Stimulated activated CD8-positive, alpha-beta memory T cell treated with anti-CD3 and anti-CD28 coated beads, Interleukin-7, amount 100 ng/mL, for 1 hour (primary cell): ENCODE results near the gene UGT1A5.

ENCODE experiments used
- DNase-seq, 2 donors: peaks; one replicate each; pipeline ENCODE4 v3.0.0-alpha.2; 2020; ENCODE audit warnings: low read depth in 2 of 2

The UGT1A5 gene

DNA sequence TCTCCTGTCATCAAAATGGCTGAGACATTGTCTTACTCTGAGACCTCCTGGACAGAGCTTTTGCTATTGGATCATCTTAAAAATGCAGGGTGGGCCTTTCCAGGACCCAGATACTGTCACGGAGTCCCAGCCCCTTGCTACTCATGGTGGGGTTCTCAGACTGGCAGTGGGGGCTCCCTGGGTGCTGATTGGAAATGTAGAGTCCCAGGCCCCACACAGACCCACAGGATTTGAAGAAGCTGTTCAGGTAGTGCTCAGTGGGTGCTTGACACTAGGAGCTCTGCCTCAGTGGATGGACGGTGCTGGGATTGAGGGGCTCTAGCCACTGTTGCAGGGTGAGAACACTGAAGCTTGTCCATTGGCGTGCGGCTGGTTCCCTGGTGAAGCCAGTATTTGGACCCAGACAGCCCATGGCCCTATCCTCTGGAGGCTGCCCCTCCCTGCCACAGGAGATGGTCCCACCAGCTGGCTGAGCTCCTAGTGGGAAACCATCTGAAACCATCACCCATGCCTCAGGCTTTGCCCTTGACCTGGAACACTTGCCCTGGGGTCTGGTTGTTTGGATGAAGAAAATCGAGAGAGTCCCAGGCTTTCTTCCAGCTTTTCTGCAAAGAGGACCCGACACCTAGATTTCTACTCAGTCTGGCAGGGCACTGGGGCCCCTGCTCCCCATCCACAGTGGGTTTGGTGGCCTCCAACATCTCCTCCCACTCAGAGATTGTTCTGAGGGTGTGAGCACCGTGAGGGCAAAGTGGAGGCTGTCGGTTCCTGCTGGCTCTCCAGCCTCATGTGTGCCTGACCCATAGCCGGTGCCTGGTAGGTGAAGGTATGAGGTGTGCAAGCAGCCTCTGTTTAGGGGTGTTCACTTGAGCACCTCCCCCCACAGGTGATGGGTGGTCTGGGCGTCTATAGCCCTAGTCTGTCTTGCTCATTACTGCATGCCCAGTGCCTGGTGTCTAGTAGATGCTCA lies 95.5 kb downstream of the UGT1A5 start:
- DNase-seq: no peak

DNA sequence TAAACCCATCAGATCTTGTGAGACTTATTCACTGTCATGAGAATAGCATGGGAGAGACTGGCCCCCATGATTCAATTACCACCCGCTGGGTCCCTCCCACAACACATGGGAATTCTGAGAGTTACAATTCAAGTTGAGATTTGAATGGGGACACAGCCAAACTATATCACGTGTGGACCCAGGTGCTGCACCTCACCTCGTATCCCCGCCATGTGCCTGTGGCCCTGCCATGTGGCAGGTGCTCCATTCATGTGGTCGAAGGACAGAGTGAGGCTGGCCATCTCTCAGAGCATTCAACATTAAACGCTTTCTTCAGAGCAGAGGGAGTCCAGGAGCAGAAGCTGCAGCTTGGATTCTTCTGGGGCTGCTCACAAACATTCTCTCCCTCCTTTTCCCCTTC lies 97.7 kb downstream of the UGT1A5 start:
- DNase-seq: no peak

- DNase-seq: no peak
Measured at GRCh38 chr2:233811087-233811486, 98.4 kb downstream of the UGT1A5 start.

DNA sequence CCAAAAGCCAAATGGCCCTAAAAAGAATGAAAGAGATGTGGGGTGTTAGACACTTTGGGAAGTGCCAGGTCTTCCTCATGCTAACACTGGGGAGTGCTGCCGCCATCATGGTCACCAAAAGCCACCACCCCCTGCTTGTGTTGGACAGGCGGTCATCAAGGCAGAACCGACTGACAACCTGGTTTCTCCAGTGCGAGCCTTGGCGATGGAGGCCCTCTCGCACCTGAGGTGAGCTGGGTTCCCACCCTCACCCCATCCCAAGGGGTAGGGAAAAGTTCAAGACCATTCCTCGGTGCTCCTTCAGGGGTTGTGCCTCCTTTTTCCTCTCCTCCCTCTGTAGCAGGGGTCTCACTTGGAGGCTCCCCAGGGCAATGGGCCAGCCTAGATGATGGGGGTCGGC lies 99.0 kb downstream of the UGT1A5 start:
- DNase-seq: no peak

DNA sequence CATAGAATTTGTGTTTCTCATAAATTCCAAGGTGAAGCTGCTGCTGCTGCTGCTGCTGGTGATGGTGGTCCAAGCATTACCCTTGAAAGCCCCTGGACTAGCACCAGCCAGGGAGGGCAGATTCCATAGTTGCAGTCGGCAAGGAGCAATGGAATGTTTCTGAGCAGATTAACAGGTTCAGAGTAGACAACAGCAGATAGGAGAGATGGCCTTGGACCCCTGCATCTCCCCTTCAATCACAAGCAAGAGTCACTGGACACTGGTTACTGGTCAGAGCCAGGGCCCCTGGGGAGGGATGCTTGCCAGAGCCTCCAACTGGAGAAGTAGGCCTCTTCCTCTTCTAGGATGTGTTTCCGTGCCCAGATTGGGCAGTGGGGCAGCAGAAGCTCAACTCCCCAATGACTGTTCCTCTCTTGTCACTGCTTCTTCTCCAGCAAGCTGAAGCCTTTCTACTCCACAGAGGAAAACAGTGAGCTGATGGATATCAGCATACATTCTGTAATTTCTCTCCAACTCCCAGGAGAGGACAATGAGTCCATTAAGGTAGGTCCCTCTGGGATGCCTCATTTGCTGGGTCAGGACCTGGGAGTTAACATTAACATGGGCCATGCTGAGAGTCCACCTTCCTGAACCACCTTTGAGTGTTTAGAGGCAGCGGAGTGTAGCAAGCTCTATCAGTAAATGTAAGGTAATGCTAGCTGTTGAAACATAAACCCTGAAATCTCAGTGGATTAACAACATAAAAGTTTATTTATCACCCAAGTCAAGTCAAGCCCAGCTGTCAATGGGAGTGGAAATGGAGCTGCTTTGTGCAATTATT lies 100.7 kb downstream of the UGT1A5 start:
- DNase-seq: no peak

- no peak for DNase-seq
Measured at GRCh38 chr2:233814056-233814835, 101.5 kb downstream of the UGT1A5 start.

DNA sequence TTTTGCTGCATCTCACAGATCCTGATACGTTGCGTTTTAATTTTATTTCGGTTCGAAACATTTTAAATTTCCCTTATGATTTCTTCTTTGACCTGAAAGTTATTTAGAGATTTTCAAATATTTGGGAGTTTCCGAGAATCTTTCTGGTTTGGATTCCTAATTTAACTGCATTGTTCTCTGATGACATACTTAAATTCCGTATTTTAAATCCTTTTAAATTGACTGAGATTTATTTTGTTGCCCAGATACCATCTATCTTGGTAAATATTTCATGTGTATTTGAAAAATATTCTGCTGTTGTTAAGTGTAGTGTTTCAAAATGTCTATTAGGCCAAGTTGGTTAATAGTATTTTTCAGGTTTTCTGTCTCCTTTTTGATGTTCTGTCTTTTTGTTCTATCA lies 103.2 kb downstream of the UGT1A5 start:
- no peak for DNase-seq

DNA sequence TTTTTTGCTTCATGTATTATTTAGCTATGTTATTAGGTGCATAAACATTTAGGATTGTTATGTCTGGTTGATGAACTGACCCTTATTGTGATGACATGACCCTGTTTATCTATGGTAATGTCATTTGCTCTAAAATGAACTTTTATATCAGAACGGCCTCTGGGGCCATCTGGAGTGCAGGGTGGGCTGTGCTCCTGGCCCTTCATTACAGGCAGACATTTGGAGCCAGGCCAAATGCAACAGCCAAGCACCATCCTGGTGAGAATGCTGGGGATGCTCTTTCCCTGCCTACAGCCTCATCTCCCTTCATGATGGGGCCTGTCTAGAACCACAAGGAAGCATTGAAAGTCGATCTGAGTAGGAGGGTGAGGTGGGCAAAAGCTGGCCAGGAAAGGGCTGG lies 103.6 kb downstream of the UGT1A5 start:
- no peak for DNase-seq

- DNase-seq: no peak
Measured at GRCh38 chr2:233816771-233817170, 104.1 kb downstream of the UGT1A5 start.

- no peak for DNase-seq
Measured at GRCh38 chr2:233817361-233817911, 104.7 kb downstream of the UGT1A5 start.

DNA sequence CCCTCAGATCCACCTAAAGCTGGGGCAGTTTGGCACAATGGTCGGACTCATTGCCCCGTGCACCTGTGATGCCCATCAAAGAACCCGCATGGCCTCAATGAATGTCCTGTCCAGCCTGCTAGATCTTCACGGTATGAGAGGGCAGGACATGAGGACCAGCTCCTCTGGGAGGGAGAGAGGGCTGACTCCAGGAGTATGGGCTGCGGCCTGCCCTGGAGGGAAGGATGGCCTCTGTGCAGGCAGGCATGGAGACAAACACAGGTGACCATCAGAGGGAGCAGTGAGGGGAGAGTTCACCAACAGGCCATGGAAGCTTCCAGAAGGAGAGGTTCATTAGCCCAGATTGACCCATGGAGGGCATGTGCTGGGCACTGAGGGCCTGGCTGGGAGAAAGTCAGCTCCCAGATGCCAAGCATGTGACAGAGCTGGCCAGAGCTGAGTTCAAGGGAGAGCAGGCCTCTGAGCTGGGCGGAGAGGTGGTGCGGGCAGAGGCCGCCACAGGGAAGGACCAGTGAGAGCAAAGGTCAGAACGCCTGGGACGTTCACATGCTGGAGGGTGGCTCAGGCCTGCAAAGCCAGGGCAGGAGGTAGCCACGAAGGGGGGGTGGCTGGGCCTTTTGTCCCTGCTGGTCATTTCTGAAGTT lies 105.4 kb downstream of the UGT1A5 start:
- no peak for DNase-seq

DNA sequence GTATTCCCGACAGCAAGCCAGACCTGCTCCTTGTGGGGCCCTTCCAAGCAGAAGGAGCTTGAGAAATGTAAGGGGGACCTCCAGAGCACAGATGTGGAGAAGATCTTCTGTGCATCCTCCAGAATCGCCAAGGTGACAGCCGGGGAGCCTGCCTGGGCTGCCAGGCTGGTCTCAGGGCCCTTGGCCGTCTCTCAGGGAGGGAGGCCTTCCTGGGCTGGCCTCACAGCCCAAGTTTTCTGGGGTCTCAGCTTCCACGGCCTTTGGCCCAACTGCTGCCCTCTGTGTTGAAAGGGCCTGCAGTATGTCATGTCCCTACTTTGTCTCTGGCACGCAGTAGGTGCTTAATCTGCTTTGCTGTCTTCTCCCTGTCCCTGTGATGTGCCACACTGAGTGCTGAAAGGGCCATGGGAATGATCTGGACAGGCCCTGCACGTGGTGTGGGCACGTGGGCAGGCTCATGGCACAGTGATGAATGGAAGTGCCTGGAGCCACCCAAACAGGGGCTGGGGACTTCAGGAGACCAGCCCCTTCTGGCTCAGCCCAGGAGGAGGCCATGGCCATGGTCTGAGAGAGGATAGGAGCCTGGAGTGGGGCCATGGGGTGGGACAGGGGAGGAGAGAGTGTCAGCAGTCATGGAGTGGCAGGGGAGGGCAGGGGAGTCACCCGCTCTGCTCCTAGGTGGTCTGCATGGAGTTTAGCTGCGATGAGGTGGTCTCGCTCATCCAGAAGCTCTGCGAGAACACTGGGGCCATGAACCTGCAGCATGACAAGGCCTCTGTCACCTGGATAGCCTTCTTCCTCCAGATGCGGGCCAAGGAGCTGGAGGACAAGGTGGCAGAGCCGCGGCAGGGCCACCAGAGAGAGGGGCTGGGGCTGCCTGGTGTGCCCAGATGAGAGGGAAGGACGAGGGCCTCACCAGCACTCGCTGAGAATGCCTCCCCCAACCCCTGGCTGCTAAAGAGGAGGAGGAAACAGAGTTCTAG lies 106.2 kb downstream of the UGT1A5 start:
- DNase-seq: no peak

DNA sequence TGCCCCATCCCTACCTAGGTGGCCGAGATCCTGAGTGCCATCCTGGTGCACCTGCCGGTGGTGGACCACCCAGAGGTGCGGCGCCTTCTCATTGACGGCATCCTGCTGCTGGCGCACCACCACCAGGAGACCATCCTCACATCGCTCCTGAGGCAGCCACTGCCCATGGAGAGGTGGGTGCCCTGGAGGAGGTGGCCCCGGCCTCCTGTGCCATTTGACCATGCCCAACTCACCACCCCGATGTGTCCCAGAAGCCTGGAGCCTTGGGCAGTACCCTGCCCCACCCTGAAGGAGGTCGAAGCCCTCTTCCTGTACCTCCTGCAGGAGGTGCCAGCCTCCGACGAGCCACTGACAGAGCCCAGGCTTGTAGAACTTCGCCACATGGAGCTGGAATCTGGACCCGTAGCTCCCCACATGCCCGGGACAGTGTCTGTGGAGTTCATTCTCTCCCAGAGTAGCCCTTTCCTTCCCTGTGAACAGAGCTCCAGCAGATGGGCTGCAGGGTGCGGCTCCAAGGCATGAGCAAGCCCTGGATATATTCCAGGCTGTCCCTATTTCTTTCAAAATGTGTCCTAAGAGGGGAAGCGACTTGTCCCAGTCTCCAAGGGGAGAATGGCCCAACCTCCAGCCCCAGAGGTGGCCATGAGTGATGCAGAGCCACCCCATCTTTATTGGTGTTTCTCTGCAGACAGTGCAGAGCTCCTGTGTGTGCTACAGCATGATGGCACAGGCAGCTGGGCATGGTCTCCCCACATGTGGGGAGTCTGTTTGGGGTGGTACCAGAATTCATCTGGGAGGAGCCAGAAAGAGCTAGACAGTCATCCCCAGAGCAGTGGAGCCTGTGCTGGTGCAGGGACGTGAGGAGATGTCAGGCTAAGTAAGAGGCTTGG lies 107.4 kb downstream of the UGT1A5 start:
- no peak for DNase-seq

GRCh38 chr2:233820774-233821105 lies 108.0 kb downstream of the UGT1A5 start:
- no peak for DNase-seq

- DNase-seq: no peak
Measured at GRCh38 chr2:233821196-233821595, 108.5 kb downstream of the UGT1A5 start.

DNA sequence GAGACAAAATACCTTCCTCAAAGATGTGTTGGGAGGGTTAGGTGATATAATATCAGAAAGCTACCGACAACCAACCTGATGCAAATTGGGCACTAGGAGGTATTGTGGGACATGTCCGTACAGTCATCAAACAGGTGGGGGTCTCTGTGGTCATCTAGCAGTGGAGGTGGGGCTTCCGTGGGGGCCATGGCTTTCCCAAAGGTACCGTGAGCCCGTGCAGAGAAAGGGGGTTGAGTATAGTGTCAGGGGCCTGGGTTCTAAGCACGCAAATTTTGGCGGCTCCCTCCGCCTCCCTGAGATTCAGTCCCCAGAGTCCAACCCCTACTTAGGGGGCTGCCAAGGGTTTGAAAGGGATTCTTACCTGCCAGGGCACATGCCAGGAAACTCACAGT lies 109.0 kb downstream of the UGT1A5 start:
- DNase-seq: no peak

DNA sequence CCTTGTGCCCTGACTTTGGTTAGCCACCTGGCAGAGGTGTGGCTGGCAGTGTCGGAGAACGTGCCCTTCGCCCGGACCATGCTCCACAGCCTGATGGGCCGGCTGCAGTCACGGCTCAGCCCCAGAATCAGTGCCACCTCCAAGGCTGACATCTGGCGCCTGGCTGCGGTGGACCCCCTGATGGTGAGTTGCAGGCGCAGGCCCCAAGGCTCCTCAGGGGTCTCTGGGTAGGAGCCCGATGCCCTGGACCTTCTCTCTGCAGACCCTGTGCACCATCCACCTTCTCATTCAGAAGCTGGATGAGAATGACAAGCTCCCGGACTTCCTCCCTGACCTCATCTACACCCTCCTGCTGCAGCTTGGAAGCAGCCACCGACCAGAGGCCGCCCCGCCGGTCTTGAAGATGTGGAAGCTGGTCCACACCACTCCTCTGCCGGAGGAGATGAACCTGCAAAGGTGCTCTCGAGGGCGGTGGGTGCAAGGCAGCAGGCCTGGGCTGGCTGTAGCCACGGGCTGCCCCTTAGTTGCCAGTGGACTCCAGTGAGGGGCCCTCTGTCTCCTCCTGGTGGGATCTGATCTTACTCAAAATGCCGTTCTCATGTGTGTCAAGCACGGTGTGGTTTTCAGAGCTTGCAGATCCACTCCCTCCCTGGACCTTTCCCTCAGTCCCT lies 109.5 kb downstream of the UGT1A5 start:
- DNase-seq: no peak
